Measurements from ENCODE around the gene SMARCA2. TPM values are rescaled to one million over a fixed set of nuclear protein-coding genes. Genes with fewer than 3 reads are reported as not detected.

The SMARCA2 gene
- total and polyA plus RNA-seq, 9 of the 15 experiments (the other 6 are each of a cell fraction or from before 2014, with no cell fraction given), result 8.0 to 34.8 (median 25.5) TPM

- ATAC-seq (no peak), FAIRE-seq (no peak), DNase-seq (ENCODE audit: extremely low read depth in 1 of 4, low spot score in 3 of 4) (no peak)
- H2AFZ ChIP-seq (ENCODE audit: low read depth, low read length), result no peak overlapping the region
- no peak overlapping the region for H3K4me2 ChIP-seq (ENCODE audit: insufficient read depth, low read length)
- no peak overlapping the region for H3K4me3 ChIP-seq
- no peaks in the 10 kb centered on the region for H3K79me2 ChIP-seq (ENCODE audit: control insufficient read depth, insufficient read depth, low read length)
- ChIA-PET CTCF (ENCODE audit: low intra/inter-chr PET ratio) (no interaction called here), POLR2A (no interaction called here)
- TF ChIP-seq NFIX (CRISPR knock-in tag; IDR thresholded peaks at IDR 0.05; ENCODE audit: low read depth) (no peak), CEBPB (tag; IDR thresholded peaks at IDR 0.05) (peak; percentile 42; the same call in 1 of the 2 replicates), HDAC8 (tag; IDR thresholded peaks at IDR 0.05) (no peak), CEBPG (CRISPR knock-in tag; IDR thresholded peaks at IDR 0.05) (no peak), CEBPG (tag; conservative IDR thresholded peaks at IDR 0.05 in 1 of 2, IDR thresholded peaks at IDR 0.05 in 1 of 2) (peak; percentile 47 to 73), HMG20A (CRISPR knock-in tag; conservative IDR thresholded peaks at IDR 0.05) (no peak)
- H3K4me1 ChIP-seq (replicated peaks in 1 of 2; ENCODE audit: control insufficient read depth in 2 of 2, insufficient read depth in 2 of 2, low read length in 2 of 2), result peaks cover 0 to 4% of the 10 kb centered on the region in 2 experiments; a peak in 1 of 5 replicates
- no peak overlapping the region for H3K27ac ChIP-seq (ENCODE audit: extremely low read depth, low read depth, low read length)
- intact Hi-C loops (cut with micrococcal nuclease) (no loop called here), in situ Hi-C loops (cut with MboI) (no loop called here)
- no peaks in the 10 kb centered on the region for H3K27me3 ChIP-seq (ENCODE audit: control insufficient read depth in 2 of 2, insufficient read depth in 2 of 2, low read length in 2 of 2)
- H3K9me1 ChIP-seq (ENCODE audit: control insufficient read depth, insufficient read depth, low read length), result no peaks in the 10 kb centered on the region
- no TSS peak for BruUV-seq (replicated peaks)
- no peaks in the 10 kb centered on the region for H4K20me1 ChIP-seq (replicated peaks; ENCODE audit: control insufficient read depth, insufficient read depth, low read length)
- H3K9ac ChIP-seq (ENCODE audit: insufficient read depth in 1 of 2, low read depth in 2 of 2, low read length in 2 of 2), result no peak overlapping the region
- H3K36me3 ChIP-seq (ENCODE audit: control insufficient read depth, insufficient read depth, low read length), result no peaks in the 10 kb centered on the region
- H3K9me3 ChIP-seq (replicated peaks; ENCODE audit: control insufficient read depth, insufficient read depth, low read depth, low read length), result no peaks in the 10 kb centered on the region
Observed at GRCh38 chr9:2208991-2209390, 193.8 kb downstream of the SMARCA2 start.

- ATAC-seq (no peak), FAIRE-seq (no peak)
- 0% methylated on average over 2 of the region's 2 CpGs for WGBS (ENCODE audit: insufficient coverage, low coverage, missing lambda C conversion rate)
- TF ChIP-seq TARDBP (IDR thresholded peaks at IDR 0.05), result no peak
- peak; percentile 53 for TF ChIP-seq TAL1 (IDR thresholded peaks at IDR 0.05)
- TF ChIP-seq CBFA2T2 (conservative IDR thresholded peaks at IDR 0.05), result 0 out of 2 replicates have a peak, but pooled peaks have one; percentile 16
- 0 out of 2 replicates have a peak, but pooled peaks have one; percentile 13 for TF ChIP-seq SOX6 (IDR thresholded peaks at IDR 0.05)
- no peak for TF ChIP-seq ZC3H11A (IDR thresholded peaks at IDR 0.05; ENCODE audit: low read depth, low read length)
- no peak for TF ChIP-seq TRIM24 (IDR thresholded peaks at IDR 0.05)
- peak; percentile 88 for TF ChIP-seq HES1 (IDR thresholded peaks at IDR 0.05; ENCODE audit: low read depth)
- peak; percentile 82 for TF ChIP-seq FOSL1 (tag; conservative IDR thresholded peaks at IDR 0.05)
- TF ChIP-seq BHLHE40 (IDR thresholded peaks at IDR 0.05; ENCODE audit: low read length), result peak; percentile 14; the same call in 1 of the 2 replicates
- TF ChIP-seq ZBED1 (IDR thresholded peaks at IDR 0.05), result no peak
- TF ChIP-seq CBFA2T3 (IDR thresholded peaks at IDR 0.05), result peak; percentile 51; the same call in 1 of the 2 replicates
- TF ChIP-seq TCF3 (CRISPR knock-in tag; IDR thresholded peaks at IDR 0.05), result 0 out of 2 replicates have a peak, but pooled peaks have one; percentile 16
- TF ChIP-seq RCOR1 (IDR thresholded peaks at IDR 0.05; ENCODE audit: borderline replicate concordance in 1 of 2, low read depth in 2 of 2, low read length in 2 of 2), result 0 out of 4 replicates have a peak, but pooled peaks of 1 of the 2 experiments have one; percentile 12
- TF ChIP-seq ELF2 (CRISPR knock-in tag; IDR thresholded peaks at IDR 0.05), result no peak
- TF ChIP-seq MEIS2 (IDR thresholded peaks at IDR 0.05; ENCODE audit: partially characterized antibody), result peak; percentile 90
- TF ChIP-seq MXI1 (IDR thresholded peaks at IDR 0.05; ENCODE audit: low read depth, low read length), result no peak
Observed at GRCh38 chr9:2209400-2209799, 194.3 kb downstream of the SMARCA2 start.

More at GRCh38 chr9:2209400-2209799, 194.3 kb downstream of the SMARCA2 start:
- no peaks in the 10 kb centered on the region for H3K79me2 ChIP-seq (ENCODE audit: control insufficient read depth, insufficient read depth, low read length)
- H3K9me3 ChIP-seq (replicated peaks; ENCODE audit: control insufficient read depth, insufficient read depth, low read depth, low read length), result no peaks in the 10 kb centered on the region
- no TSS peak for BruUV-seq (replicated peaks)
- no peaks in the 10 kb centered on the region for H3K36me3 ChIP-seq (ENCODE audit: control insufficient read depth, insufficient read depth, low read length)
- in situ Hi-C loops (cut with MboI) (no loop called here), intact Hi-C loops (cut with micrococcal nuclease) (no loop called here)
- H3K9me1 ChIP-seq (ENCODE audit: control insufficient read depth, insufficient read depth, low read length), result no peaks in the 10 kb centered on the region
- no peak overlapping the region for H3K4me2 ChIP-seq (ENCODE audit: insufficient read depth, low read length)
- H2AFZ ChIP-seq (ENCODE audit: low read depth, low read length), result no peak overlapping the region
- no peak overlapping the region for H3K4me3 ChIP-seq
- H4K20me1 ChIP-seq (replicated peaks; ENCODE audit: control insufficient read depth, insufficient read depth, low read length), result no peaks in the 10 kb centered on the region
- POLR2A ChIA-PET, result no interaction called here
- CTCF ChIA-PET (ENCODE audit: low intra/inter-chr PET ratio), result no interaction called here
- no peak for DNase-seq (ENCODE audit: extremely low read depth in 1 of 4, low spot score in 3 of 4)
- no peak overlapping the region for H3K27ac ChIP-seq (ENCODE audit: extremely low read depth, low read depth, low read length)
- peaks cover 0 to 7% of the 10 kb centered on the region in 2 experiments; a peak in 1 of 5 replicates for H3K4me1 ChIP-seq (replicated peaks in 1 of 2; ENCODE audit: control insufficient read depth in 2 of 2, insufficient read depth in 2 of 2, low read length in 2 of 2)
- H3K27me3 ChIP-seq (ENCODE audit: control insufficient read depth in 2 of 2, insufficient read depth in 2 of 2, low read length in 2 of 2), result no peaks in the 10 kb centered on the region
- no peak overlapping the region for H3K9ac ChIP-seq (ENCODE audit: insufficient read depth in 1 of 2, low read depth in 2 of 2, low read length in 2 of 2)

Measured in K562 (cell line).